ENCODE results near the gene ZNF35. TPM values are rescaled to one million over a fixed set of nuclear protein-coding genes. Genes with fewer than 3 reads are reported as not detected.

Gene ZNF35
- total RNA-seq, 1 donor from 2014 or later = 14.5 TPM

DNA sequence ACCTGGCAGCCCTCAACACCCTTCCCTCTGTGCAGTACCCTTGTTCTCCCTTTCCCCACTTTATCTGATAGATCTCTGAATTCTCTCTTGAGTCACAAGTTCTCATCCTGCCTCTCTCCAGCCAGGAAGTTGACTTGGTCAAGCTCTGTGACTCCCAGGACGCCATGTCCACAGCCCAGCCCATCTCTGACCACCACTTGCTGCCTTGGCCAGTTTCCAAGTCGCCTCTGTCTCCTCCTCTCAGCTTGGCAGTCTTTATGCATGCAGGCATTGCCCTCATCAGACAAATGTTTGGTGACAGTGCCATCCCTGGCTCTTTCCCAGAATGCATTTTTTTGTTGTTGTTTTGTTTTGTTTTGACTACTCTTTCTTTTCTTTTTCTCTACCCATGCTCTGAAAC lies 25.7 kb downstream of the ZNF35 start:
- TF ChIP-seq, protein P1, sequence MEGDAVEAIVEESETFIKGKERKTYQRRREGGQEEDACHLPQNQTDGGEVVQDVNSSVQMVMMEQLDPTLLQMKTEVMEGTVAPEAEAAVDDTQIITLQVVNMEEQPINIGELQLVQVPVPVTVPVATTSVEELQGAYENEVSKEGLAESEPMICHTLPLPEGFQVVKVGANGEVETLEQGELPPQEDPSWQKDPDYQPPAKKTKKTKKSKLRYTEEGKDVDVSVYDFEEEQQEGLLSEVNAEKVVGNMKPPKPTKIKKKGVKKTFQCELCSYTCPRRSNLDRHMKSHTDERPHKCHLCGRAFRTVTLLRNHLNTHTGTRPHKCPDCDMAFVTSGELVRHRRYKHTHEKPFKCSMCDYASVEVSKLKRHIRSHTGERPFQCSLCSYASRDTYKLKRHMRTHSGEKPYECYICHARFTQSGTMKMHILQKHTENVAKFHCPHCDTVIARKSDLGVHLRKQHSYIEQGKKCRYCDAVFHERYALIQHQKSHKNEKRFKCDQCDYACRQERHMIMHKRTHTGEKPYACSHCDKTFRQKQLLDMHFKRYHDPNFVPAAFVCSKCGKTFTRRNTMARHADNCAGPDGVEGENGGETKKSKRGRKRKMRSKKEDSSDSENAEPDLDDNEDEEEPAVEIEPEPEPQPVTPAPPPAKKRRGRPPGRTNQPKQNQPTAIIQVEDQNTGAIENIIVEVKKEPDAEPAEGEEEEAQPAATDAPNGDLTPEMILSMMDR (IDR thresholded peaks at IDR 0.05; ENCODE audit: insufficient read depth, low read depth, low read length) = no peak
- FAIRE-seq (no peak), DNase-seq (ENCODE audit: low read depth) (no peak)
- Histone ChIP-seq H3K27ac (ENCODE audit: low read depth, low read length) (no peak overlapping the region), H3K27me3 (ENCODE audit: insufficient read depth, low read length) (no peaks in the 10 kb centered on the region), H3K79me2 (ENCODE audit: insufficient read depth, low read length) (no peaks in the 10 kb centered on the region), H3K4me3 (ENCODE audit: insufficient read depth, low read depth, low read length) (no peak overlapping the region), H3K36me3 (ENCODE audit: insufficient read depth, low read length) (no peaks in the 10 kb centered on the region), H2AFZ (ENCODE audit: low read depth, low read length) (no peak overlapping the region), H3K9ac (ENCODE audit: low read length) (no peak overlapping the region), H3K4me1 (ENCODE audit: insufficient read depth, low read length) (no peaks in the 10 kb centered on the region), H3K4me2 (ENCODE audit: low read length) (no peak overlapping the region), H4K20me1 (ENCODE audit: insufficient read depth, low read length) (no peaks in the 10 kb centered on the region), H3K9me3 (ENCODE audit: insufficient read depth, low read depth, low read length) (no peaks in the 10 kb centered on the region)
- H3K27ac Mint-ChIP-seq (ENCODE audit: unreplicated experiment) = peak overlapping the region; percentile 23
- H3K4me3 Mint-ChIP-seq (ENCODE audit: unreplicated experiment) = no peak overlapping the region
- no peaks in the 10 kb centered on the region for H3K4me1 Mint-ChIP-seq (ENCODE audit: low read depth, unreplicated experiment)
- peaks cover 14% of the 10 kb centered on the region for H3K36me3 Mint-ChIP-seq (ENCODE audit: low read depth, unreplicated experiment)
- H3K27me3 Mint-ChIP-seq (ENCODE audit: low read depth, unreplicated experiment) = no peaks in the 10 kb centered on the region
- H3K9me3 Mint-ChIP-seq (ENCODE audit: unreplicated experiment) = peaks cover 10% of the 10 kb centered on the region

DNA sequence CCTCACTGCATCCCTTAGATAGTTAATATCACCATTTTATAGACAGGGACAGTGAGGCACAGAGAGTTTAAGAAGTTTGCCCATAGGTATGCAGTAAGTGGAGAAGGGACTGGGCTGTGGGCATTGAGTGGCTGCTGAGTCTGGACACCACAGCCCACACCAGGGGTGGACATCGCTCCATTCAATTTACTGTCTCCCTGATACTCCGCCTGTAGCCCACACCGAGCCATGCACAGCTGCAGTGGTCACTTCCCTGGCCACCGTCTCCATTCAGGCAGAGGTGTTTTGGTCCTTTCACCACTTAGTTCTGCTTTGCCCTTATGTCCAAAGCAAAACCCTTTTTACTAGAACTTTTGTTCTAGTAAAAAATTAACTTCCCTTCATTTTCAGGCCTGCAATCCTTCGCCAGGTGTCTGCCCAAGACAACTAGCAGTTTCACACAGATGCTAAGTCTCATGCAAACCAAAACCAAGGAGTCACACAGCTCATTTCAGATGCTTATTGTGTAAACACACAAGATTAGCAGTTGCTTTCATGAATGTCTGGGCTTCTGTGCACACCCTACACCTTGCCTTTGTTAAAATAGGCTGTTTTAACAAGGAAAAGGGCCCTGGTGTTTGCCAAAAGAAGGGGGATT lies 30.1 kb downstream of the ZNF35 start:
- DNase-seq (ENCODE audit: low read depth) (no peak), FAIRE-seq (no peak)
- no peaks in the 10 kb centered on the region for H3K27me3 ChIP-seq (ENCODE audit: insufficient read depth, low read length)
- no peak overlapping the region for H3K4me2 ChIP-seq (ENCODE audit: low read length)
- no peaks in the 10 kb centered on the region for H3K79me2 ChIP-seq (ENCODE audit: insufficient read depth, low read length)
- Mint-ChIP-seq H3K4me3 (ENCODE audit: unreplicated experiment) (no peak overlapping the region), H3K9me3 (ENCODE audit: unreplicated experiment) (peaks cover 22% of the 10 kb centered on the region), H3K27me3 (ENCODE audit: low read depth, unreplicated experiment) (no peaks in the 10 kb centered on the region), H3K4me1 (ENCODE audit: low read depth, unreplicated experiment) (no peaks in the 10 kb centered on the region), H3K36me3 (ENCODE audit: low read depth, unreplicated experiment) (peaks cover 29% of the 10 kb centered on the region), H3K27ac (ENCODE audit: unreplicated experiment) (no peak overlapping the region)
- H3K4me3 ChIP-seq (ENCODE audit: insufficient read depth, low read depth, low read length) = no peak overlapping the region
- H3K9ac ChIP-seq (ENCODE audit: low read length) = no peak overlapping the region
- H3K4me1 ChIP-seq (ENCODE audit: insufficient read depth, low read length) = no peaks in the 10 kb centered on the region
- no peak overlapping the region for H2AFZ ChIP-seq (ENCODE audit: low read depth, low read length)
- TF ChIP-seq EZH2 (IDR thresholded peaks at IDR 0.05; ENCODE audit: insufficient read depth, low read length) = no peak
- TF ChIP-seq, protein P1 (IDR thresholded peaks at IDR 0.05; ENCODE audit: insufficient read depth, low read depth, low read length) = no peak
- no peaks in the 10 kb centered on the region for H4K20me1 ChIP-seq (ENCODE audit: insufficient read depth, low read length)
- H3K36me3 ChIP-seq (ENCODE audit: insufficient read depth, low read length) = no peaks in the 10 kb centered on the region
- no peak overlapping the region for H3K27ac ChIP-seq (ENCODE audit: low read depth, low read length)
- peaks cover 9% of the 10 kb centered on the region for H3K9me3 ChIP-seq (ENCODE audit: insufficient read depth, low read depth, low read length)

DNA sequence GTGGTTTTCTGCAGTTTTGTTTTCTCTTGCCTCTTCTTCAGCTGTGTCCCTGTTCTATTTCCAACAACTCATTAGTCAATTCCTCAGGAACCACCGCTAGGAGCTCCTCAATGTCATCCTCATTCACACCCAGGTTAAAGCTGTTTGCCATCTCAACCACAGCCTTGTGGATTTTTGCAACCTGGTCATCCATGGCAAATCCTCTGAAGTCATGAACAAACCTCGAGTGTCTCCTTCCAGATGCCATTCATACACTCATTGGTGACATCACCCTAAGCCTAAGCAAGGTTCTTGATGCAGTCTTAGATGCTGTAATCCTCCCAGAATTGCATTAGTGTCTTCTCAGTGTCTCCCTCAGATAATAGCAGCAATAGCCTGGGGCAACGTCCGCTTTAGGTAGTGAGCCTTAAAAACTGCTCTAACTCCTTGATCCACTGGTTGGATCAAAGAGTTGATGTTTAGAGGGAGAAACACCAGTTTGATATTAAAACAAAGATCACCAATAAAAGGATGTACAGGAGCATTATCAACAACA lies 32.5 kb downstream of the ZNF35 start:
- TF ChIP-seq, protein P1 (IDR thresholded peaks at IDR 0.05; ENCODE audit: insufficient read depth, low read depth, low read length) = no peak
- no peak for TF ChIP-seq EZH2 (IDR thresholded peaks at IDR 0.05; ENCODE audit: insufficient read depth, low read length)

More for the DNA sequence above, 32.5 kb downstream of the ZNF35 start:
- H3K36me3 ChIP-seq (ENCODE audit: insufficient read depth, low read length) = no peaks in the 10 kb centered on the region
- no peak for FAIRE-seq
- no peak overlapping the region for H3K9ac ChIP-seq (ENCODE audit: low read length)
- no peak overlapping the region for H3K4me2 ChIP-seq (ENCODE audit: low read length)
- H3K27ac ChIP-seq (ENCODE audit: low read depth, low read length) = no peak overlapping the region
- Mint-ChIP-seq H3K4me3 (ENCODE audit: unreplicated experiment) (no peak overlapping the region), H3K27me3 (ENCODE audit: low read depth, unreplicated experiment) (no peaks in the 10 kb centered on the region), H3K36me3 (ENCODE audit: low read depth, unreplicated experiment) (peaks cover 40% of the 10 kb centered on the region), H3K4me1 (ENCODE audit: low read depth, unreplicated experiment) (peaks cover 5% of the 10 kb centered on the region), H3K9me3 (ENCODE audit: unreplicated experiment) (peaks cover 29% of the 10 kb centered on the region), H3K27ac (ENCODE audit: unreplicated experiment) (no peak overlapping the region)
- no peak overlapping the region for H3K4me3 ChIP-seq (ENCODE audit: insufficient read depth, low read depth, low read length)
- H3K4me1 ChIP-seq (ENCODE audit: insufficient read depth, low read length) = no peaks in the 10 kb centered on the region
- peaks cover 15% of the 10 kb centered on the region for H3K9me3 ChIP-seq (ENCODE audit: insufficient read depth, low read depth, low read length)
- no peak overlapping the region for H2AFZ ChIP-seq (ENCODE audit: low read depth, low read length)
- DNase-seq (ENCODE audit: low read depth) = peak; percentile 22
- H4K20me1 ChIP-seq (ENCODE audit: insufficient read depth, low read length) = no peaks in the 10 kb centered on the region
- H3K27me3 ChIP-seq (ENCODE audit: insufficient read depth, low read length) = no peaks in the 10 kb centered on the region
- no peaks in the 10 kb centered on the region for H3K79me2 ChIP-seq (ENCODE audit: insufficient read depth, low read length)
